ENCODE measurements around the gene TPRX2.
A peak's percentile ranks its signal among the peaks of the same experiment; 100 is the strongest.
"Not testable (repeated sequence)": the region's sequence is repeated elsewhere in the genome, so short reads cannot be mapped to it uniquely, and the experiment has no call there.

TPRX2 gene, protein sequence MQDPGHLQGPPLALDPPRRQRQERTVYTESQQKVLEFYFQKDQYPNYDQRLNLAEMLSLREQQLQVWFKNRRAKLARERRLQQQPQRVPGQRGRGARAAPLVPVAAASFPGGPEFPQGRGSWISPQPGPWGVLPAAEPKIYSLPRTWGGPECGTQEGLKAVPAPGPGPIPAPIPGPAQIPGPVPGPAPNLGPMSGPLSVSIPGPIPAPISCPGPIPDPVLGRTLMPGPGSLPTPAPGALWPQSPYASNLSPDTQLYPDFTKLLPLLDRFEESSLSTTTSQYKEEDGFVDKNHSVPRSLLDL

GRCh38 chr19:47858646-47859285 is at the start of gene TPRX2:
TSS of gene TPRX2 (plus strand) at chr19:47859235. CDS start at chr19:47859247, 12 bp downstream.
- DNase-seq (ENCODE audit: low spot score) = not testable (repeated sequence)

DNA sequence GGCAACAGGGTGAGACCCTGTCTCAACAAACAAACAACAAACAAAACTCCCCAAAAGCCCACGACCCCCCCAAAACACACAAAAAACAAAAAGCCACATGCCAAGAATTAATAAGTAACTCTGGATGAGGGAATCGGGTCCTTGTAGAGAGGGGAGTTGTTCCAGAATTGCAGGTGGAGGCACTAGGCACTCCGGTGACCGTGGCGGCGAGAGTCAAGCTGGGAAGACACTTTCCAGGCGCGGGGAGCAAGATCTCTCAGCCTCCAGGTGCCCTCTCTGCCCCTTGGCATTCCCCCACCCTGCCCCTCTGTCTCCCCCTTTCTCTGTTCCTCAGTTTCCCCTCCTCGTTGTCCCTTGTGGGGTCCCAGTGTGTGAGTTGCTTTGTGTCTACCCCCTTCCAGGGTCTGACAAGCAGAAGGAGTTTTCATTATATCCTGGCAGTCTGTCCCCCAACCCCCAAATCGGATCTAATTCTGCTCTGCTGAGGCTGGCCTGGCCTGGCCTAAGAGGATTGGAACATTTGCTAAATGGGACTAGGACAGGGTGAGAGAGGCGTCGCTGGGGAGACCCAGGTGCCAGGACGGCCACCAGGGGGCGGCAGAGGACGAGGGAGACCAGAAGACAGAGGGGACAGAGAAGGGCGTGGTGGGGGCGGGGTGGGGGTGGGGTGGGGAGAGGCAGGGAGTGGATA is 45.6 kb upstream of the TPRX2 start:
- DNase-seq (ENCODE audit: low spot score) = peak; percentile 46

- no peak for DNase-seq (ENCODE audit: low spot score)
These were observed 45.1 kb upstream of the TPRX2 start for GRCh38 chr19:47813995-47814328.

GRCh38 chr19:47816270-47816669 is 42.8 kb upstream of the TPRX2 start:
- not testable (repeated sequence) for DNase-seq (ENCODE audit: low spot score)

DNA sequence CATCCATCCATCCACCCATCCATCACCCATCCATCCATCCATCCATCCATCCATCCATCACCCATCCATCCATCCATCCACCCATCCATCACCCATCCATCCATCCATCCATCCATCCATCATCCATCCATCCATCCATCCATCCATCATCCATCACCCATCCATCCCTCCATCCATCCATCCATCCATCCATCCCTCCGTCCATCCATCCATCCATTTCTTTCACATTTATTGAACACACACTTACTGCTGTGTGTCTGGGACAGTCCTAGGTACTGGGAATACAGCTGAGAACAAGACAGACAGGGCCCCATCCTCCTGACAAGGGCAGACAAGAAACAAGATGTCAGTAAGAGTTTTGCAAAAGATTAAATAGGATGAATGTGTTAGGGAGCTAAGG is 40.8 kb upstream of the TPRX2 start:
- DNase-seq (ENCODE audit: low spot score) = not testable (repeated sequence)

- no peak for DNase-seq (ENCODE audit: low spot score)
These were observed 39.2 kb upstream of the TPRX2 start for GRCh38 chr19:47819858-47820257.

GRCh38 chr19:47820410-47820809 is 38.6 kb upstream of the TPRX2 start:
- DNase-seq (ENCODE audit: low spot score) = no peak

- DNase-seq (ENCODE audit: low spot score) = no peak
These were observed 37.5 kb upstream of the TPRX2 start, which contains the start of gene CRX for GRCh38 chr19:47821460-47822020. TSS of gene CRX (plus strand) at chr19:47821937. CDS start at chr19:47834444, 12,507 bp downstream.

DNA sequence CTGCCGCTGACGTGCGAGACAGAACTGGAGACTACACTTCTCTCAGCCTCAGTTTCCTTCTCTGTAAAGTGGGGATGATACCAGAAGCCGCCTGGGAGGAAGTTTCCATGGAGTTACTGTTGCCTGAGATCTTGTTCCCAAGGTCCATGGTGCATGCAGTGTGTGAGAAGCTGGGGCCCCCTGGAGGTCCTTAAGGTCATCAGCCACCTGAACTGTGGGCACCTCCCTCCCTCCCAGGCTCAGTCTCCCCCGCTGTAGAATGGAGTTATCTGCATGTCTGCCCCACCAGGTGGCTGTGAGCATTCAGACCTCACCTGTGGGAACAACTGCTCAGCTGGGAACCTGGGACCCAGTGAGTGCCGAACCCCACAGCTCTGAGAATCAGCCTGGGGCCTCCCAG is 34.6 kb upstream of the TPRX2 start:
- DNase-seq (ENCODE audit: low spot score) = no peak

- DNase-seq (ENCODE audit: low spot score) = no peak
These were observed 32.2 kb upstream of the TPRX2 start for GRCh38 chr19:47826800-47827199.

GRCh38 chr19:47832723-47833122 is 26.3 kb upstream of the TPRX2 start:
- DNase-seq (ENCODE audit: low spot score) = no peak

DNA sequence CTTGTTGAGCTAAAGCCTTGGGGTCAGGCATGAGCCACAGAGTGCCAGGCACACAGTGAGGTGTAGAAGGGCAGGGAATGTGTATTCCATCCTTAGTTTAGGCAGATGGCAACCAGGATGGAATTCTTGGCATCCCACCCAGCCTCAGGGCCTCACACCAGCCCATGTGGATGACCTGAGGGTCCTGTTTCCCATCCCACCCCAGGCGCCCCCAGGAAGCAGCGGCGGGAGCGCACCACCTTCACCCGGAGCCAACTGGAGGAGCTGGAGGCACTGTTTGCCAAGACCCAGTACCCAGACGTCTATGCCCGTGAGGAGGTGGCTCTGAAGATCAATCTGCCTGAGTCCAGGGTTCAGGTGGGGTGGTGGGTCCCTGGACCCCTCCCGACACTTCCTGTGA is 23.0 kb upstream of the TPRX2 start:
- no peak for DNase-seq (ENCODE audit: low spot score)

DNA sequence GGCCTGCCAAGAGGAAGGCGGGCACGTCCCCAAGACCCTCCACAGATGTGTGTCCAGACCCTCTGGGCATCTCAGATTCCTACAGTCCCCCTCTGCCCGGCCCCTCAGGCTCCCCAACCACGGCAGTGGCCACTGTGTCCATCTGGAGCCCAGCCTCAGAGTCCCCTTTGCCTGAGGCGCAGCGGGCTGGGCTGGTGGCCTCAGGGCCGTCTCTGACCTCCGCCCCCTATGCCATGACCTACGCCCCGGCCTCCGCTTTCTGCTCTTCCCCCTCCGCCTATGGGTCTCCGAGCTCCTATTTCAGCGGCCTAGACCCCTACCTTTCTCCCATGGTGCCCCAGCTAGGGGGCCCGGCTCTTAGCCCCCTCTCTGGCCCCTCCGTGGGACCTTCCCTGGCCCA is 19.6 kb upstream of the TPRX2 start:
- DNase-seq (ENCODE audit: low spot score) = no peak

DNA sequence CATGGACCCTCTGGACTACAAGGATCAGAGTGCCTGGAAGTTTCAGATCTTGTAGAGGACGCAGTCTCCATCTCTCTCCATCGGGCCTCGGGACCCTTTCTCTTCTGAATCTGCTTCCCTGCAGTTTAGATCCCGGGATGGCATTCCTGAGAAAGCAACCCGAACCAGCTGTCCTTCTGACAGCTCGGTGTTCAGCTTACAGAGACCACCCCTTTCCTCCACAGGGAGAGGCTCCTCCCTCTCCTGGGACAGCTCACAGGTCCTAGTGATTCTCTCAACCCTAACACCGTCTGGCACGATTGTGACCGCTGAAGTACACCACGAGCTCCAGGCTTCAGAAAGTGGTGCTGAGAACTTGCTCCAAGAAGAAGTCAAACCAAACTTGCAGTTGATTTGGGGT is 19.1 kb upstream of the TPRX2 start:
- no peak for DNase-seq (ENCODE audit: low spot score)

DNA sequence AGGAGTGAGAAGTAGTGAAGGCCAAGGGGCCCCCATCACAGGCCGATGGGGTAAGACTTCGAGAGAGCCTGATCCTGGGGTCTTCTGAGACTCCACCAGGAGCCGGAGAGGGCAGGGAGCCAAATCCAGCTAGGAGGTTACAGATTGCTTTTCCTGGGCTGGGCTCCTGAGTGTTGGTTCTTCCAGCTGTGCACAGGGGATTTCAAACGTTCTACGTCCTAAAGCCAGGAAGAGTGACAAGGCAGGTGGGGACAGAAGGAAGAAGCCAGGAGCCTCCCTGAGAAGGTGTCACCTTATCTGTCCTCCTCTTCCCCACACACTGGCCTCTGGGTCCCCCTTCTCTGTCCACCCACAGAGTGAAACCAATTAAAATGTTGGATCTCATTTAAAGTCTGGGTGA is 16.1 kb upstream of the TPRX2 start:
- no peak for DNase-seq (ENCODE audit: low spot score)

DNA sequence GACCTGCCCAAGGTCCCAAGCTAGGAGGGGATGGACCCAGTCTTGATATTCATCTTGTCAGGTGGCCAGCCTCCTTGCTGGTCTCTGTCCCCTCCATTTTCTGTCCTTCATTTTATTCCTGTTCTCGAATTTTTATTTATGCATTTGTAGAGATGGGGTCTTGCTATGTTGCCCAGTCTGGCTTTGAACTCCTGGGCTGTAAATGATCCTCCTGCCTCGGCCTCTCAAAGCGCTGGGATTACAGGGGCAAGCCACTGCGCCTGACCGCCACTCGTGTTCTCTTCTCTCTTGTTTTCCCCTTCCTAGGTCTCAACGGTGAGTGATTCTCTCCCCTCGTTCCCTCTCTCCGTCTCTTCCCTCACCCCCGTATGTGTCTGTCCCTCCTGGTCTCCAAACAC is 10.6 kb upstream of the TPRX2 start:
- no peak for DNase-seq (ENCODE audit: low spot score)

- no peak for DNase-seq (ENCODE audit: low spot score)
These were observed 10.1 kb upstream of the TPRX2 start for GRCh38 chr19:47848823-47849473.

GRCh38 chr19:47853003-47853402 is 6.0 kb upstream of the TPRX2 start:
- DNase-seq (ENCODE audit: low spot score) = no peak

DNA sequence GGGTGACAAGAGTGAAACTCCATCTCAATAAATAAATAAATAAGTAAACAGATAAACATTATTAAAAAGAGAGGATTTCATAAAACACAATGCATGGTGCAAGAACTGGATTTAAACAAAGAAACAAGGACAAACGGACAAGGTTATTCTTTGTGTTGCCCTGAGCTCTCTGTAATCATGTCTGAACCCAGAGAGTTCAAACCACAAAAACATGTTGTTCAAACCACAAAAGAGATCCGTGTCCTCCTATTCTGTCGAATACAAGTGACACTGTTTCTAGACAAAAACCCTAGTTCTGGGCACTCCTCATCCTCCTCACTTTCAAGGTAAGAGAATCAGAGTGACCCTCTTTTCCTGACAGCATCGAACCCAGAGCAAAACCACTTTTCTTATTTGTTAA is 4.6 kb upstream of the TPRX2 start:
- DNase-seq (ENCODE audit: low spot score) = no peak

- DNase-seq (ENCODE audit: low spot score) = not testable (repeated sequence)
These were observed 804 bp upstream of the TPRX2 start for GRCh38 chr19:47858231-47858630.

- not testable (repeated sequence) for DNase-seq (ENCODE audit: low spot score)
These were observed 803 bp downstream of the TPRX2 start for GRCh38 chr19:47859838-47860237.

DNA sequence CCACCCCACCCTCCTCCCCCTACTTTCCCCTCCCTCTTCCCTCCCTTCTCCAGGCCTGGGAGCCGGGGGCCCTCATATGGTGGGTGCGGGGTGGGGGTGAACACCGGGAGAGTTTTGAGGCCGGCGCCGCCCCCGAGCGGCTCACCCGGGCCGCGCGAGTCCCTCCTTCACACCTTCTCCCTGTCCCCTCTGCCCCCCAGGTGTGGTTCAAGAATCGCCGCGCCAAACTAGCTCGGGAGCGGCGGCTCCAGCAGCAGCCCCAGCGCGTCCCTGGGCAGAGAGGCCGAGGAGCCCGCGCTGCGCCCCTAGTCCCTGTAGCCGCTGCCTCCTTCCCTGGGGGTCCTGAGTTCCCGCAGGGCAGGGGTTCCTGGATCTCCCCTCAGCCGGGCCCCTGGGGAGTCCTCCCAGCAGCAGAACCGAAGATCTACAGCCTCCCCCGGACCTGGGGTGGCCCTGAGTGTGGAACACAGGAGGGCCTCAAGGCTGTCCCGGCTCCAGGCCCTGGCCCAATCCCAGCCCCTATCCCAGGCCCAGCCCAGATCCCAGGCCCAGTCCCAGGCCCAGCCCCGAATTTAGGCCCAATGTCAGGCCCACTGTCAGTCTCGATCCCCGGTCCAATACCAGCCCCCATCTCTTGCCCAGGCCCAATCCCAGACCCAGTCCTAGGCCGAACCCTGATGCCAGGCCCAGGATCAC is 1.7 kb downstream of the TPRX2 start:
- DNase-seq (ENCODE audit: low spot score) = no peak

Data from Ammon's horn (tissue), 1 donor.